Forelimb muscle (tissue), 1 donor: ENCODE measurements around the gene RAB11B. TPM values are rescaled to one million over a fixed set of nuclear protein-coding genes. Genes with fewer than 3 reads are reported as not detected.
"Not testable (repeated sequence)": the region's sequence is repeated elsewhere in the genome, so short reads cannot be mapped to it uniquely, and the experiment has no call there.

ENCODE experiments used
- DNase-seq: peaks from one replicate; pipeline ENCODE4 v3.0.0-alpha.2; 2013; ENCODE audit warnings: low read depth
- polyA plus RNA-seq: library from polyadenylated mRNA; unstranded; fragments of 120-200 nt; gene quantifications from one replicate; pipeline ENCODE4 v1.2.1, GENCODE V29; 2013; ENCODE audit not compliant: insufficient read length

RAB11B gene
- polyA plus RNA-seq = 69.6 TPM

DNA sequence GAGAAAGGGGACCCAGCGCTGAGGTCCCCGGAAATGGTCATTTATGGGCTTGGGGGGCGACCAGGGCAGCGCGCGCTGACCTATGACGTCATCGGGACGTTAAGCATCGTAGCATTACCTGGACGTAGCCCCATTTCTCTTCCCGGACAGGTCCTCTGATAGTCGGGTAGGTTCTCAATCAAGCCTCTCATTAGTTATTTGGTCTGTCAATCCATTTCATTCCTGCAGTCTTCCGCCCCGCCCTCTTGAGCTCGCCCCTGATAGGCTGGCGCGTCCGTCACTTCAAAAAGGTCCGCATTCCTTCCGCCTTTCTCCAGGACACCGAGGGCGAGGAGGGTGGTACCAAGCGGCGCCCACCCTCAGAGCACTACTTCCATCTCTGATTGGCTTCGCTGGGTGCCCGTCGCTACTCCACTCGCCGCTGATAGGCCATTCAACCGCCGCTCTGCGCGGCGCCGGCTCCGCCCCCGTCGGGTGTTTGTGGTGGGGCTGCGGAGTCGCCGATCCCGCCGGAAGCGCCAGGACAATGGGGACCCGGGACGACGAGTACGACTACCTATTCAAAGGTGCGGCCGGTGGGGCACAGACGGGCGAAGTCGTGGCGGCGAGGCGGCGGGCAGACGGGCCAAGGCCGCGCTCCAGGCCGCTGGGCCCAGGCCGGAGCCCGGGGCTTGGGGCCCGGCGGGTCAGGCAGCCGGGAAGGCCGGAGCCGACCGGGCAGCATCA, at the start of gene RAB11B:
Gene RAB11B (plus strand): TSS at position 470 of the 726 bp plus-strand sequence. CDS start 57 bp downstream, at position 527.
- DNase-seq = peak; percentile 98

DNA sequence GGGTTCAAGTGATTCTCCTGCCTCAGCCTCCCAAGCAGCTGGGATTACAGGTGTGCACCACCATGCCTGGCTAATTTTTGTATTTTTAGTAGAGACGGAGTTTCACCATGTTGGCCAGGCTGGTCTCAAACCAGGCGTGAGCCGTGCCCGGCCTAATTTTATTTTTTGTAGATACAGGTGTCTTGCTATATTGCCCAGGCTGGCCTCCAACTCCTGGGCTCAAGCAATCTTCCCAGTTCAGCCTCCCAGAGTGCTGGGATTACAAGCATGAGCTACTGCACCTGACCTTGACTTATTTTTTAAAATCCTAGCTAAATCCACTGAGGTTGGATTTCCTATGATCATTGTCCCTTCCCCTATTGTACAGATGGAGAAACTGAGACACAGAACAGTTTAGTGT, 48.7 kb upstream of the RAB11B start:
- DNase-seq = not testable (repeated sequence)

- no peak for DNase-seq
Observed at GRCh38 chr19:8342316-8342683, 47.9 kb upstream of the RAB11B start.

DNA sequence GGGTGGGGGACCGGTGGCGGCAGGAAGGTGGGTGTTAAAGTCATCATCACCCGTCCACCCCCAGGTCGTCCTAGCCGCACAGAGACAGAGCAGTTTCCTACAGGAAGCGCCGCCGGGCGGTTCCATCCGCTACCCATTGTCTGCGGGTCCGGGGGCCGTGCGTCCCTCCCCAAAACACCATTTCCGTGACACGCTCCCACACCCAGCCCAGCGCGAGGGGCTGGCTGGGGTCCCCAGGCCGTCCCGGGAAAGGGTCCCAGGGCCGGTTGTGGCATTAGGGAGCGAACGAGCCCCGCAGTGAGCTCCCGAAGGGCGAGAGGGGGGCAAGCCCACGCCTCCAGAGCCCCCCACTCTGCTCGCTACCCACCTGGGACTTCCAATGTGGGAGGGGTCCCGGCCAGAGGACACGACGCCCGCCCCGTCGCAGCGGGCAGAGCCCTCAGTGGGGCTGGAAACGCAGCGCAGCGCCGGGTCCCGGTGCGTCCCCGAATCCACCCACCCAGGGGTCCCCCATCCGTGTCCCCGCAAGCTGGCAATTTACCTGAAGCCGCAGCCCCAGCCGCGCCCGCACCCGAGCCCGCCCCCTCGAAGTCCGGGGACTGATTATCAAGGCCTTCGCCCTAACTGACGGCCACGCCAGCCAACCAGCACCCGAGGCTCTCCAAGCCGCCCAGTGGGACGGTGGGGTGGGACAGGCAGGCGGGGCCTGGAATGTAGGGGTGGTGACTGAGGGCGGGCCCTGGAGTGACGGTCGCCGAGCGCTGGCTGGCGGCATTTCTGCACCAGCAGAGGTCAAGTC, 47.3 kb upstream of the RAB11B start, which contains the start of gene KANK3:
Gene KANK3 (minus strand): TSS at position 579 of the 799 bp plus-strand sequence. CDS start 5,434 bp downstream, outside the sequence.
- DNase-seq = no peak

GRCh38 chr19:8343483-8343844, 46.7 kb upstream of the RAB11B start:
- DNase-seq = no peak

GRCh38 chr19:8349629-8350372, 40.4 kb upstream of the RAB11B start:
- not testable (repeated sequence) for DNase-seq

GRCh38 chr19:8352134-8352827, 37.9 kb upstream of the RAB11B start:
- DNase-seq = no peak

GRCh38 chr19:8352845-8353244, 37.3 kb upstream of the RAB11B start:
- DNase-seq = not testable (repeated sequence)

- DNase-seq = no peak
Observed at GRCh38 chr19:8355631-8356402, 34.3 kb upstream of the RAB11B start.

DNA sequence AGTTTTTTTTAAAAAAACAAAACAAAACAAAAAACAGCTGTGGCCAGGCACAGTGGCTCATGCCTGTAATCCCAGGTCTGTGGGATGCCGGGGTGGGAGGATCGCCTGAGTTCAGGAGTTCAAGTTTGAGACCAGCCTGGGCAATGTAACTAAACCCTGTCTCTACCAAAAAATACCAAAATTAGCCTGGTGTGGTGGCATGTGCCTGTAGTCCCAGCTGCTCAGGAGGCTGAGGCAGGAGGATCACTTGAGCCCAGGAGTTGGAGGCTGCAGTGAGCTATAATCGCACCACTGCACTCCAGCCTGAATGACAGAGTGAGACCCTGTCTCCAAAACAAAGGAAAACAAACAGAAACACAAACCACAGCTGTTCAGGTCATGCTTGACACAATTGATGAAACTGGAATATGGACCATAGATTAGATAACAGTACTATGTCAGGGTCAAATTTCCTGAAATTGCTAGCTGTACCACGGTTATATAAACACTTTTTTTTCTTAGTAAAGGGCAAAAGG, 33.1 kb upstream of the RAB11B start:
- DNase-seq = no peak

- no peak for DNase-seq
Observed at GRCh38 chr19:8358948-8359347, 31.2 kb upstream of the RAB11B start.

DNA sequence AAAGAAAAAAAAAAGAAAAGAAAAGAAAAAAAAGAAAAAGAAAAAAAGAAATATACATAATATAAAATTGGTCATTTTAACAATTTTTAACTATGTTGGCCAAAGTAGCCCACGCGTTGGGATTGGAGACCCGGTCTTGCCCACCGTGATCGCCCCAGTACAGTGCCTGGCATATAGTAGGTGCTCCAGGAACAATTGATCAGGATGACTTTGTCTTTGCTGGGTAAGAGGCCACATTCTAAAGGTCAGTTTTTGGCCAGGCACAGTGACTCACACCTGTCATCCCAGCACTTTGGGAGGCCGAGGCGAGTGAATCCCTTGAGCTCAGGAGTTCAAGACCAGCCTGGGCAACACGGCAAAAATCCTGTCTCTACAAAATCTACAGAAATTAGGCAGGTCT, 30.0 kb upstream of the RAB11B start:
- no peak for DNase-seq

DNA sequence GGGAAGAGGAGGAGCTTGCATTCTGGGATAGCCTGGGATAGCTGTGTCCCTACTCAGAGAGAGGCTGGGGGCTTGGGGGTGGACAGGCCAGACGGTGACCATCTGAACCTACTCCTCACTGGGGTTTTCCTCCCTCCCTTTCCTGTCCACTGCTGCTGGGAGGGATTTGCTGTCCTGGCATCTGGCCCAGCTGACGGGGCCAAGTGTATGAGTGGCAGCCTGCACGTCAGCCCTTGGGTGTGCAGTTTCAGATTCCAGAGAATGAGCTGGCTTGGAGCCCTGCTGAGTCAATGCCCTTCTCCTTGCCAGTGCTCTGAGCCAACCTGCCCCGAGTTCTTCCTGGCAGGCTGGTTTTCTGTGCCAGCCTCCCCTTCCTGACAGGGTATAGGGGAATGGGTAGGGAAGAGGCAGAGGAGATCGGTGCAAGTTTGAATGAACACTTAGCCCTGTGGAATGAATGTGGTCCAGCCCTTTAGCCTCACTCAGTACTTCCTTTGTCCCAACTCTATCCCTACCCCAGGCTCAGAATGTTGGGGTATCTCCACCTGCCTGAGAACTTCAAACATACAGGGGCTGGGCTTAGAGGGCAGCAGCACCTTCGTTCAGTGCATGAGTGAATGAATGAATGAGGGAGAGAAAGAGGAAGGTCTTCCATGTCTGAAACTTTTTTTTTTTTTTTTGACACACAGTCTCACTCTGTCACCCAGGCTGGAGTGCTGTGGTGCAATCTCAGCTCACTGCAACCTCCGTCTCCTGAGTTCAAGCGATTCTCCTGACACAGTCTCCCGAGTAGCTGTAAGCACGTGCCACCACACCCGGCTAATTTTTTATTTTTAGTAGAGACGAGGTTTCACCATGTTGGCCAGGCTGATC, 28.0 kb upstream of the RAB11B start:
- no peak for DNase-seq

DNA sequence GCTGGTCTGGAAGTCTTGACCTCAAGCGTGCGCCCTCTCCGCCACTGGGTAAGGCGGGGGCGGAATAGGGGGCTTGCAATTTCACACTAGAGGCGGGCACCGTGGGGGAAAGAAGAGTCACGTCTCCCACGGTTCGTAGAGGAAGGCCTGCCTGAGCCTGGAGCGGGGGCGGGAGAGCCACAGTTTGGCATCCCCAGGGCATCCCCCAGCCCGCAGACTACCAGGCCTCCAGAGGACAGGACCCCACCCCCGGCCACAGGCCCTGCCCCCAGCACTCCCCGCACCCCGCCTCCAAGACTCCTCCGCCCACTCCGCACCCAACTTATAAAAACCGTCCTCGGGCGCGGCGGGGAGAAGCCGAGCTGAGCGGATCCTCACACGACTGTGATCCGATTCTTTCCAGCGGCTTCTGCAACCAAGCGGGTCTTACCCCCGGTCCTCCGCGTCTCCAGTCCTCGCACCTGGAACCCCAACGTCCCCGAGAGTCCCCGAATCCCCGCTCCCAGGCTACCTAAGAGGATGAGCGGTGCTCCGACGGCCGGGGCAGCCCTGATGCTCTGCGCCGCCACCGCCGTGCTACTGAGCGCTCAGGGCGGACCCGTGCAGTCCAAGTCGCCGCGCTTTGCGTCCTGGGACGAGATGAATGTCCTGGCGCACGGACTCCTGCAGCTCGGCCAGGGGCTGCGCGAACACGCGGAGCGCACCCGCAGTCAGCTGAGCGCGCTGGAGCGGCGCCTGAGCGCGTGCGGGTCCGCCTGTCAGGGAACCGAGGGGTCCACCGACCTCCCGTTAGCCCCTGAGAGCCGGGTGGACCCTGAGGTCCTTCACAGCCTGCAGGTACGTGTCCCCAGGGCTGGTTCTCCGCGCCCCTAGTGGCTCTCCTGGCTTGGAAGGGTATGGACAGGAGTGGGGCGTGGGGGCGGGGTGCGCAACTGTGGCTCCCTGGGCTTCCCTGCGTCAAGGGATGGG, 26.1 kb upstream of the RAB11B start, which contains the start of gene ANGPTL4:
Gene ANGPTL4 (plus strand): TSS at position 353 of the 969 bp plus-strand sequence. CDS start 167 bp downstream, at position 520.
- no peak for DNase-seq

DNA sequence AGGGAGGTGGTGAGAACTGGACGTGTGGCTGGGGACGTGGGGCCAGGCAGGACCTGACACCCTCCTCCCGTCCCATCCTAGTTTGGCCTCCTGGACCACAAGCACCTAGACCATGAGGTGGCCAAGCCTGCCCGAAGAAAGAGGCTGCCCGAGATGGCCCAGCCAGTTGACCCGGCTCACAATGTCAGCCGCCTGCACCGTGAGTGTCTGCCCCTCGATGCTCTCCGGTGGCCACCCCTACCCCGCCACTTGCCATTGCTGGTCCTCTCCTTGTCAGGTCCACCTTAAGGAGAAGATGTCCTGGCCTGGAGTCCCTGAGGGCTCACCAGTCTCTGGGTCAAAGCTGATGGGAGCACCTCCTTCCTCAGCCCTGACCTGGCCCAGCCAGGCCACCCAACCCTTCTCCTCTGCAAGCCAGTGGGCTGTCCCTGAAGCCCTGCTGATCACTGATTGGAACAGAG, 24.0 kb upstream of the RAB11B start:
- DNase-seq = no peak

DNA sequence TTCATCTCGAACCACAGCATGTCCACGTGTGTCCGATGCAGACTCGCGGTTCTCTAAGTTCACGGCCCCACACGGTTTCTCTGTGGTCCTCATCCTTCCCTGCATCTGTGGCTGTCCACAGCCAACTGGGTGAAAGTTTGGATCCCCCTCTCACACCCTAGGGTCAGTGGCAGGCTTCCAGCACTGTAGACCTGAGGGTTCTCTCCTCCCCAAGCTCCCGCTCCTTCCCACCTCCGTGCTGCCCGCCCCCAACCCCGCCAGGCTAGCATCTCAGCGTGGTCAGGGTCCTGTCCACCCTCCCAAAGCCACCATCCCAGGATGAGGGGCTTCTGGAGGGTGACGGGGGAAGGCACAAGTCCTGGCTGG, 23.2 kb upstream of the RAB11B start:
- no peak for DNase-seq

DNA sequence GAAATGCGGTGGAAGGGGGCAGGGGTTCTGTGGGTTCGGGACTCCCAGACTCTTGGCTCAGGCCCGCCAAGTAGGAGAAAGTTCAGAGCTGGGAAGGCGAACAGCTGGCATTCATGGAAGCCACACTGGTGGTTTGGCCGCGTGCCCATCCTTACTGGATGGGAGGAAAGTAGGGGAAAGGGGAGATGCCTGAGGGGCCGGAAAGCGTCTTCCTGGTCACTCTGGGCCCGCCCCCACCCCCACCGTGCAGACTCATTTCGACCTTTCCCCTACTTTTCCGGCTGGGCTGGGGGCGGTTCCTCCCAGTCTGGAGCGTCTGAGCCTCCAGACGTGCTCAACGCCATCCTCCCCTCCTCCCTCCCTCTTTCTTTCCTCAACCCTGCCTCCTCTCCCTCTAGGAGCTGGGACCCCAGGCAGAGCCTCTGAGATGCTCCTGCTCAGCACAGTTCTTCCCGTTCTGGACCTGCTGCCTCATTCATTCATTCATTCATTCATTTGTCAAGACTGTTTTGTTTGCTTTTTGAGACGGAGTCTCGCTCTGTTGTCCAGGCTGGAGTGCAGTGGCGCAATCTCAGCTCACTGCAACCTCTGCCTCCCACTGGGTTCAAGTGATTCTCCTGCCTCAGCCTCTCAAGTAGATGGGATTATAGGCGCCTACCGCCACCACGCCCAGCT, 22.7 kb upstream of the RAB11B start:
- no peak for DNase-seq
